ENCODE results near the gene EFNA2.

DNA sequence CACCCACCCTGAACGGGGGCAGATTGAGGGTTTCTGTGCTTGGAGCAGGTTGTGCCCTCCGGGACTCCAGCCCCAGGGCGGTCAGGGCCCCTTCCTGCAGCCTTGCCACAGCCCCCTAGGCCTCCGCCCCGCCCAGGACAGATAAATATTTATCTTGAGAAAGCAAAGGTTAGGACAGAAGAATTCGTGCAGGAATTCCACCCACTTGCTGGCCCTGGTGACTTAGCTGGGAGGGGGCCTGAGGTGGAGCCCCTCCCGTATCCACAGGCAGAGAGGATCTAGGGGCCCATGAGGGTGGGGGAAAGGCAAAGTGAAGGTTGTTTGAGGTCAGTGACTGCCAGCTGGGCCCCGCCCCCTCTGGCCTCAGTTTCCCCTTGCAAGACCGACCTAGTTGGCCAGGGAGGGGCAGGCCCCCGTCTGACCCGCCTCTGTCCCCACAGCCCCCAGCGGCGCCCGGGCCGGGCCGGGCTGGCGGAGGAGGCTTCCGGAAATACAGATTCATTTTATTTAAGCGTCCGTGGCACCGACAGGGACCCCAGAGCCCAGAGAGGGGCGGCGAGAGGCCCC is 32.1 kb upstream of the EFNA2 start:
- TF ChIP-seq, protein P1, sequence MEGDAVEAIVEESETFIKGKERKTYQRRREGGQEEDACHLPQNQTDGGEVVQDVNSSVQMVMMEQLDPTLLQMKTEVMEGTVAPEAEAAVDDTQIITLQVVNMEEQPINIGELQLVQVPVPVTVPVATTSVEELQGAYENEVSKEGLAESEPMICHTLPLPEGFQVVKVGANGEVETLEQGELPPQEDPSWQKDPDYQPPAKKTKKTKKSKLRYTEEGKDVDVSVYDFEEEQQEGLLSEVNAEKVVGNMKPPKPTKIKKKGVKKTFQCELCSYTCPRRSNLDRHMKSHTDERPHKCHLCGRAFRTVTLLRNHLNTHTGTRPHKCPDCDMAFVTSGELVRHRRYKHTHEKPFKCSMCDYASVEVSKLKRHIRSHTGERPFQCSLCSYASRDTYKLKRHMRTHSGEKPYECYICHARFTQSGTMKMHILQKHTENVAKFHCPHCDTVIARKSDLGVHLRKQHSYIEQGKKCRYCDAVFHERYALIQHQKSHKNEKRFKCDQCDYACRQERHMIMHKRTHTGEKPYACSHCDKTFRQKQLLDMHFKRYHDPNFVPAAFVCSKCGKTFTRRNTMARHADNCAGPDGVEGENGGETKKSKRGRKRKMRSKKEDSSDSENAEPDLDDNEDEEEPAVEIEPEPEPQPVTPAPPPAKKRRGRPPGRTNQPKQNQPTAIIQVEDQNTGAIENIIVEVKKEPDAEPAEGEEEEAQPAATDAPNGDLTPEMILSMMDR (IDR thresholded peaks at IDR 0.05) = no peak
- no peak for TF ChIP-seq POLR2A (IDR thresholded peaks at IDR 0.05)
